Neural cell (in vitro differentiated cells): ENCODE measurements around the gene CTU1.

ENCODE experiments used
- CTCF ChIP-seq: fragments of 450-650 bp; IDR thresholded peaks from 2 replicates; pipeline ENCODE4 v1.5.1; 2014; ENCODE audit warnings: antibody characterized with exemption, mild to moderate bottlenecking, moderate library complexity; ENCODE audit not compliant: poor library complexity, severe bottlenecking
- EP300 ChIP-seq: fragments of 450-650 bp; conservative IDR thresholded peaks from 2 replicates; pipeline ENCODE4 v1.6.1; 2014; ENCODE audit warnings: antibody characterized with exemption, mild to moderate bottlenecking, moderate library complexity; ENCODE audit not compliant: poor library complexity, severe bottlenecking
- EZH2 ChIP-seq: fragments of 200-600, 300-800 bp; shearing (Covaris generic), sonication (generic); IDR thresholded peaks from 2 replicates; pipeline ENCODE4 v1.6.1; 2014; ENCODE audit warnings: antibody characterized with exemption, low read length, borderline replicate concordance, mild to moderate bottlenecking; ENCODE audit not compliant: insufficient read depth, poor library complexity, severe bottlenecking
- MXI1 ChIP-seq: fragments of 450-650 bp; conservative IDR thresholded peaks from 2 replicates; pipeline ENCODE4 v1.6.1; 2014; ENCODE audit warnings: antibody characterized with exemption, mild to moderate bottlenecking; ENCODE audit not compliant: poor library complexity, severe bottlenecking
- POLR2AphosphoS5 ChIP-seq: IDR thresholded peaks from 2 replicates; pipeline ENCODE4 v1.6.1; 2012
- REST ChIP-seq: IDR thresholded peaks from 2 replicates; pipeline ENCODE4 v1.6.1; 2012; ENCODE audit warnings: borderline replicate concordance

GRCh38 chr19:51078104-51078503, 30.1 kb downstream of the CTU1 start:
- TF ChIP-seq EP300 (no peak), CTCF (no peak), EZH2 (no peak), POLR2AphosphoS5 (no peak), MXI1 (no peak), REST (no peak)
